ENCODE data around the gene C19orf73.

GRCh38 chr19:49081273-49081672 lies 37.7 kb downstream of the C19orf73 start:
- TF ChIP-seq CTCF (IDR thresholded peaks at IDR 0.05), result no peak
- no peak for TF ChIP-seq EP300 (IDR thresholded peaks at IDR 0.05)
